Superior temporal gyrus (tissue), 1 donor: Measurements from ENCODE around the gene MTCL1.
A peak's percentile ranks its signal among the peaks of the same experiment; 100 is the strongest.

Experiments used
- DNase-seq: peaks from one replicate; pipeline ENCODE4 v3.0.0-alpha.2; 2016; ENCODE audit errors: extremely low spot score

The MTCL1 gene

DNA sequence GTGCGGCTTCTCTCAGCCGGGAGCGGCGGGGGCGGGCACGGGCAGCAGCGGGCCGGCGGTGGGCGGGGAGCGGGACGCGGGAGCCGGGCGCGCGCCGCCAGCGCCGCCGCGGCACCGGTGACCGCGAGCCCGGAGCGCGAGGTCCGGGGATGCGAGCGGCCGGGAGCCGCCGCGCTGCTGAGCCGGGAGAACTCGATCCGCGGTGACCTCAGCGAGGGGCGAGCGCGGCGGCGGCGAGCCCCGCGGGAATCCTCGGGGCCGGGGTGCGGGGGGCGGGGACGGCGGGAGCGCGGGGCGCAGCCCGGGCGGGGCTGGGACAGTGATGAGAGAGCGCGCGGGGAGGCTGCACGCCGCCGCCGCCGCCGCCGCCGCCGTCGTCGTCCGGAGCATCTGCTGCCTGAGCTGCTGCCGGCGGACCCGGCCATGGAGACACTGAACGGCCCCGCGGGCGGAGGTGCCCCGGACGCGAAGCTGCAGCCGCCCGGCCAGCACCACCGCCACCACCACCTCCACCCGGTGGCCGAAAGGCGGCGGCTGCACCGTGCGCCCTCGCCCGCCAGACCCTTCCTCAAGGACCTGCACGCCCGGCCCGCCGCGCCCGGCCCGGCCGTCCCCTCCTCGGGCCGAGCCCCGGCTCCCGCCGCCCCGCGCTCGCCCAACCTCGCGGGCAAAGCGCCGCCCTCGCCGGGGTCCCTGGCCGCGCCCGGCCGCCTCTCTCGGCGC, at the start of gene MTCL1:
Gene MTCL1, plus strand, starts transcription at position 319 of the 723 bp plus-strand sequence. Its CDS starts 105 bp downstream, at position 424.
- DNase-seq: peak; percentile 34

DNA sequence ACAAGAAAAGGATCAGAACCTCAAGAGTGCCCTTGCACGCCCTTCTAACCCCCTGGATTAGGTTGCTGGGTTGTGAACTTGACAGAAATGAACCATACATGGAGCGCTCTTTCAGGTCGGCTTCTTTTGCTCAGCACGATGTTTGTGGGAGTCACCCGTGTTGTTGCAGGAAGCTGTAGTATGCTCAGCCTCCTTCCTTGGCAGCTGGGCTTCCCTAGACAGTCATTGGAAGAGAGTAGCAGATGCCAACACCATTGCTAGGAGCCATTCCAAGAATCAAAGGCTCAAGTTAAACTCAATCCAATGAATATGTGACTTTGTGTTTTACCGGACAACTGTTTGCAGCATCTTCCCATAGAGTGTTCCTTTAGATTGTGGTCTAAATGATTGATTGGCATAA, 49.1 kb upstream of the MTCL1 start:
- DNase-seq: no peak

DNA sequence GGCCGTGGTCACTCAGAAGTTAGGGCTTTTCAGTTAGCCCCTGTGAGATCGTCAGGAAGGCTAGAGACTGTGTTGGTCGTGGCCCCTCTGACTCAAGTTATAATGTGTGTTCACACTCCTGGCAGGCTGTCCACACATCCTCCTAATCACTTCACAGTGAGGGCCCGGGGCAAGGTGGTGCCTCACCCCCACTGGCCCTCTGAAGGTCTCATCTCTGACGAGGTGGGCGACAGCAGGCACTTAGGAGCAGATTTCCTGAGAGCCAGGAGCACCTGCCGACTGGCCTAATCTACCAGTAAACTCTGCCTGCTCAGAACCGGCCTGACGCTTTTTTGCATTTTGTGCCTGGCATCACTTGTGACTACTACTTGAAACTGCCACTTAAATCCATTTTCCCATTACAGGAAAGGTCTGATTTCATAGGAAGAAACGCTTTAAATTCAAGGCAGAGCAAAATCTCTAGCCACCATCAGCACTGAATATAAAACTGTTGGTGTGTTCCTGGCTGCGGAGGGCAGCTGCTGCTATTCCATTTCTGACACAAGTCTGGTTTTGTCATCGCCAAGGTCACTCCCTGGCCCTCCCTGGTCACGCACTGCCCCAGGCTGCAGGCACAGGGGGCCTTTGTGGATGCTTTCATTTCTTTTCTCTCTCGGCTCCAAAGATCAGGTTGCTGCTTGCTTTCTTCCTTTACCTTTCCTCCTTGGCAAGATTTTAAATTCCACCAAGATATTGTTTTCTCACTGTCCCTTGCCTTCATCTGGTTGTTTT, 48.1 kb upstream of the MTCL1 start:
- DNase-seq: no peak

DNA sequence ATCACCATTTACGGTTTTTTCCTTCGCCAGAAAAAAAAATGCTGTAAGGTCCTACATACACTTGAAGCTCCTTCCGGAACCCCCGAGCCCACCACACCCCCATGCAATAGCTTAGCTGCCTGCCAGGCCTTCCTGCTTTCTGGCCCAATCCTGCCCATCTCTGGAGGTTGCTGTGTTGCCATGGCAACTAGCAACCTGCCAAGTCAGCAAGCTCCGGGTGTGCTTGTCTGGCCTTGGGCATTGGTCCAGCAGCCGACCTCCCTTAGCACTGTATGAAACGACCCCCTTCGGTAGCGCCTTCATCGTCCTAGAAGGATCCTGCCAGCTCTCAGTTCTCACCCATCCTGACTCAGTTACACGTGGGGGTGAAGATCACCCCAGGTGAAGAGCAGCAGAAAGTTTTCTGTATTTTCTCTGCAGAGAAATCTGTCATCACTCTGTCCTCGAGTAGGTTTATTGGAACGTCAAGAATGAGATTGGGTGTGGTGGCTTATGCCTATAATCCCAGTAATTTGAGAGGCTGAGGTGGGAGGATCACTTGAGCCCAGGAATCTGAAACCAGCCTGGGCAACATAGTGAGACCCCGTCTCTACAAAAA, 47.4 kb upstream of the MTCL1 start:
- DNase-seq: no peak

DNA sequence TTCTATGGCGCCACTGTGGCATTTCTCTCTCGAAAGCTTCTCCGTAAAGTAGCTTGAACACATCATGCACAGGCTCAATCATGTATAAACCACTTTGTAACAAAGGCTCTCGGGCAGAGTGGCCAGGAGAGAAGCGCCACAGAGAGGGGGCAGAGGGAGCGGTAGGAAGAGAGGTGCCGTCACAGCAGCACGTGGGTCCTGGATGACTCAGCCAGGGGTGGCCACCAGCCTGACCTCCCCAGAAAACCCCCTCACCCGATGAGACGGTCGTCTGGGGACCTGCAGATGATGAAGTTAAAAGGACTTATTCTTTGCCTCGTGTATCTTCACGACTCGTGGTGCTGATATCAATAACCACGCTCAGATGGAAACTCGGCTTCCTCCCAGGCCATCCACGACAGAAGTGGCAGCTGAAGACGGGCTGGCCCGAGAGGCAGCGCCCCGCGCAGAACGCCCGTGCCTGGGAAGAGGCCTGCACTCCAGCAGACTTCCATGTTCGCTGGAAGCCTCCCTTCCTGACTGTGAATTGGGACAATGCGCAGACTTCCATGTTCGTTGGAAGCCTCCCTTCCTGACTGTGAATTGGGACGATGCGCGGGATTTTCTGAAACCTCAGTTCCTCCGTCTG, 46.4 kb upstream of the MTCL1 start:
- DNase-seq: no peak

DNA sequence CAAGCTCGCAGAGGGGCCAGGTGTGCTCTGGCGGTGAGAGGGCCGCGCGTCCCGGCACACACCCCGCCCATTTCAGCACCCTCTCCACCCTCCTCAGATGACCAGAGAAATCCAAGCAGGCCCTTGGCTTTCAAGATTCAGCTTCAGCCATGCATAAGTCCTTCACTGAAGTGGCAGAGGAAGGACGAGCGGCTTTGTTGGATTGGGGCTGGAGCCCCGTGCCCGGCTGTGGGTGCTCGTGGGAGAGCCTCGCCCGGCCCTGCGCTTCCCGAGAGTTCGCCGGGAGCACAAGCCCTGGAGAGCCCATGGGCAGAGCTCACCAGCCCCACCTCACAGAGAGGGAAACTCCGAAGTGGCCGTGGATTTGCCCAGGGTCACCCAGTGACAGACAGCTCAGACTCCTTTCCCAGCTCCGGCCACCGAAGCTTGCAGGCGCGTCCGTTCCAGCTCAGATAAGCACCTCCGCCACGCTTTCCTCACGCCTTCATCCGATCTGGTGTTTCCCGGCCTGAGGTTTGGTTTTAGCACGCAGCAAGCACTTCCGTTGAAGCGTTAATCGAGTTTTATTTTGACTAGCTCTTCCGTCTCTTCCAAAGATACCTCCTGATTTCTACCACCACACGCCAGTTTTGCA, 45.6 kb upstream of the MTCL1 start:
- no peak for DNase-seq

DNA sequence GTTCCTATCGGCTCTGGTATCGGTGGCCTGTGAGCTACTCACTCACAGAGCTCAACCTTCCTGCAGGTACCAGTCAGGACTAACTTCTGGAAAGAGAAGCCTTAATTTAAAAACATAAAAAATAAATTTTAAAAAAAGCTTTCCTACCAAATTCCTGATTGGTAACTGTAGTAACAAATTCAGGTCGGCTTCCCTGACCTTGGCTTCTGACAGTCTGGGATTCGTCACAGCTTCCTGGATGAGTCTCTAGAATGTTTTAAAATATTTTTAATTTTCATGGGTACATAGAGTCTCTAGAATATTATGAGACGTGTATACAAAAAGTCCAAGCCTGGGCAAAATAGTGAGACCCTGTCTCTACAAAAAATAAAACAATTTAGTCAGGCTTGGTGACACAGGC, 45.0 kb upstream of the MTCL1 start:
- DNase-seq: no peak

DNA sequence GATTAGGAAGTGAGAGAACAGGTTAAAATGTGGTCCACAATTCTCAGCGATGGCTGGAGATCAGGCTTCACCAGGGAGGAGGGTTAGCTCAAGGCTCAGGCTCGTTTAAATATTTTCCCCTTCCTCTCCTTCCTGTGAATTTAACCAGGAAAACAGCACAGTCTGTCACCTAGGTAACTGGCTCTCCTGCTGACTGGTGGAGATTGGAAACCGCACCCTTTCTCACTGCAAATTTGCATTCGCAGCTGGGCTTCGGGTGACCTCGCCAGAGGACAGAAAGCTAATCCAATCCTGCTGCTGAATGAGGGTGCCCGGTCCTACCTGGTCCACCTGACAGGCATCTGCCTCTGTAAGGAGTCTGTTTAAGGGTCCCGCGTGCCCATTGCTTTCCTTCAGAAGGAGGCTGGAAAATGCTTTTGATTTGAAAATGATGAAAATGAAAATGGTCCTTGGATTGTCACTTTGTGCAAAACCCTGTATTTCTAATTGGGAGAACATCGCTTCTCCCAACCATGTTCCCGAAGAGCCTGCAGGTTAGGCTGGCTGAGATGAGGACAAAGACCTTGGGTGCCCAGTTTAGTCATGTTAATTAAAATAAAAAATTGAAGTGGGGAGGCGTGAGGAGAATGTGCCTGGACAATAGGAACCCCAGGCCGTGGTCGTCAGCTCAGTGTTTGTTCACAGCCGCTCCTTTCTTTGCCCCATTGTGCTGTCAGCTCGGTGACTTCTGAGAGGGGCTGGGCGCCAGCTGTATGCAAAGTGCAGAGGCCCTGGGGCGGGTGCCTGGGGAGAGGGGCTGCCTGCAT, 43.4 kb upstream of the MTCL1 start:
- peak; percentile 30 for DNase-seq

DNA sequence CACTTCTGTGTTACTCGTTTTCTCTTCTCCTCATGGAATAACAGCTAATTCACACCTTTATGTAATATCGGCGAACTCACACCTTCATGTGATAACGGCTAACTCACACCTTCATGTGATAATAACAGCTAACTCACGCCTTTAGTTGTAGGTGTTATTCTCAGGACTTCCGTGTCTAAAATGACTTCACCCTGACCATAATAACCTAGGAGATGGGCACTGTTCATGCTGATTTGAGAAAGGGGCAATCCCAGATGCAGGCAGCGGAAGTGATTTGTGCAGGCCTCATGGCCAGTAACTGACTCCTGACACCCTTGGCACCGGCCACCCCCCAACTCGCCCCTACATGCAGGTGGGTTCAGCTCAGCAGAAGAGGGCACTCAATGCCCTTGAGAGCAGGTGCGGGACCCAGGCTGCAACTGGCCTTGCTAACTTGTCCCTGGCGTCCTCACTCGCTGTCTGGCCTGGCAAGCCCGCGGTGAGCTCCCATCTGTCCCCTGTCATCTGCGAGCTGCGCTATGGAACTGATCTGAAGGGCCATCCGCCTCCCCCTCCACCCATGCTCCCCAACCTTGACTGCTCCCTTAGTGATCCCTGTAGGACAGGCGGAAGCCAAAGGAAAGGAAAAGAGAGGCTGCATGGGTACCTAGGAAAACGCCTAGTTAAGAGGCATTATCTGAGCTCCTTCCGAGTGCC, 42.6 kb upstream of the MTCL1 start:
- DNase-seq: no peak

DNA sequence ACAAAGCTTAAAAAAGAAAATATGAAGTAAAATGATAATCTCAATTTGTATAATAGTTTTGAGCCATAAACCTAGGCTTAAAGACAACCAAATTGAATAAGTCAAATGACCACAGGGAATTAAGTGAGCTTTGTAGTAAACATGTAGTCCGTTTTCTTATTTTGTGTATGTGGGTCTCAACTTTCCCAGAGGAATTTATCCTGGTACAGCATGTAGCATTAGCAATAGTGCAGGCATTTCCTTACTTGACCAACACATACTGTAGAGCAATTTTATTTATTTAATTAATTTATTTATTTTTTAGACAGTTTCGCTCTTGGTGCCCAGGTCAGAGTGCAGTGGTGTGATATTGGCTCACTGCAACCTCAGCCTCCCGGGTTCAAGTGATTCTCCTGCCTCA, 37.5 kb upstream of the MTCL1 start:
- no peak for DNase-seq

DNA sequence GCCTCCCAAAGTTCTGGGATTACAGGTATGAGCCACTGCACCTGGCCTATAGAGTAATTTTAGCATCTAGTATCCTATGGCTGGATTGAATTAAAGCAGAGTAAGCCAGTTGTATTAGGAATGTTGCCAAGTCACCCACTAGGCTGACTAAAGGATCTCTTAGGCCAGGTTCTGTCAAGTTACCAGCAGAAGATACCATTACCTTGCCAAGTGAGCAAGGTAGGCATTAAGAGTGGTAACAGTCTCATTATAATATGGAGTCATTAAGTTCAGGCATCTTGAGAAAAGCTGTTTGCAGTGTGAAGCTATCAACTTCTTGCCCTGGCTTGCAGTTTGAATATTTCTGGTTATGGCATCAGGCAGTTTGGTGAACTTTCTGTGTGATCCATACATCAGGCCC, 37.0 kb upstream of the MTCL1 start:
- no peak for DNase-seq

DNA sequence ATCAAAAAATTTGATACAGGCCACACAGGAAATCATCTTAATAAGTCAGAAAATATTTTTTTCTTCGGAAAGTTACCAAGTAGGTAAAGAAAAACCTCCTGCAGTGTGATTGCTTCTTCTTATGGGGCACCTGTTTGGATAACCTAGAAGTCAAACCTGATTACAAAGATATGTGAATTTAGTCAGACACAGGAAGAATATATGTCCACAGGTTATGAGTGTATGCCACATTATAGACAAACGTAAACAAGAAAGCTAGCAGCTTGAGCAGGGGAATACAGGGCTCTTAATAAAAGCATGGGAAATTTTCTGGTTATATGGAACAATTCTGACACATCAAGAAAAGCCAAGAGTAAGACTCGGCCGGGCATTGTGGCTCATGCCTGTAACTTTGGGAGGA, 35.8 kb upstream of the MTCL1 start:
- no peak for DNase-seq

DNA sequence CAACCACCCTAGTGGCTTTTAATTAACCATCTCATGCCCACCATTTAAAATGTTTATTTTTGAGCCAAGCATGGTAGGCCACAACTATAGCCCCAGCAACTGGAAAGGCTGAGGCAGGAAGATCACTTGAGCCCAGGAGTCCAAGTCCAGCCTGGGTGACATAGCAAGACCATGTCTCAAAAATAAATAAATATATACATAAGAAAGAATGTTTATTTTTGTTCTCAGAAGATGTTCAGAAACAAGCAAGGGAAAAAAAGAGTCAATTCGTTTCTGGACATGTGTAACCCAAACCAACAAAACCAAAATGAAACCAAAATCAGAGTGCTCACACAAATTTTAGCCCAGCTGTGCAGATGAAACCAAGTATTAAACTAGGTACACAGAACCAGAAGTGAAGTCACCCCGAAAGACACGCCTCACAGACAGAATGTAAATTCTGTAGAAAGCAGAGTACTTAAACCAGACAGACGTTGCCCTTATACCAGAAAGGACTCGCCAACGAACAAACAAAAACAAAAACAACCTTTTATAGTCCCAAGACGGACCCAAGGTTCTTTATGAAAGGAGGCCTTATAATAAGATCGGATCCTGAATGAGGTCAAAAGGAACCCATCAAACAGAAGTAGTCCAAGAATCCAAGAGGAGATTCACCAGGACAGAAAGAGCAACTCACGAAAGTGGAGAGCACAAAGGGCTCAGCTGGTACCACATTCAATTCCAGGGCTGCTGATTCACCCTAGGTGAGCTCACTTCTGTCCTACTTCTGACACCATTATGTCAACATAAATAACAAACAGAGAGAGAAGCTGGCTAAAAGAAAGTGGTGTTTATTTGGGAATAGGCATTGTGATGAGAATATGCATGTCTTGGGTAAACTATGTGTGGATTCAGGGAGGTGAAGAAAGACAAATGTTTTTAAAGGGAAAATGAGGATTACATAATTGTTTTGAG, 31.8 kb upstream of the MTCL1 start:
- no peak for DNase-seq

DNA sequence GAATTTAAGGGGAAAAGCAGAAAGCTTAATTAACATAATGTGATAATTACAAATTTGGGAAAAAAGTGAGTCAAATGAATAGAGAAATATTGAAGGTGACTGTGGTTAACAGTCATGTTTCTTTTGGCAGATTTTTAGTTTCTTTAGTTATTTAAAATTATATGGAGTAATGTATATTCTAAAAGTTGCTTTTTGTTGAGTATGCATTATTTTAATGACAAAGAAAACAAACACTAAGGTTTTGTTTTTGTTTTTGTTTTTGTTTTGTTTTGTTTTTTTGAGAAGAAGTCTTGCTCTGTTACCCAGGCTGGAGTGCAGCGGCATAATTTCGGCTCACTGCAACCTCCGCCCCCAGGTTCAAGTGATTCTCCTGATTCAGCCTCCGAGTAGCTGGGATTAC, 30.3 kb upstream of the MTCL1 start:
- DNase-seq: no peak

DNA sequence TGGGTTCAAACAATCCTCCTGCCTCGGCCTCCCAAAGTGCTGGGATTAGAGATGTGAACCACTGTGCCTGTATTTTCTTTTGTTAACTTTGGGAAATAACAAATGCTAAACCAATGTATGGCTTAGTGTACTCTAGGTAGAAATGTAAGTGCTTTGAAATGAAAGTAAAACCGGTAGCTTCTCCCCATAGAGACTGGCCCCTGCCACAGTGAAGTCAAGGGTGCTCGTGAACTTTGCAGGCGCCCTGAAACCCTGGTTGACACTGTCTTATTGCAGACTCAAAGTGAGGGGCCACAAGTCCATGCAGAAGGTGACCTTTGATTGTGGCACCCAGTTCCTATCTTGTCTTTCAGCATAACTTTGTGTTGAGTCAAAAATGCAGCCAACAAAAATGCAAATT, 24.2 kb upstream of the MTCL1 start:
- DNase-seq: no peak

DNA sequence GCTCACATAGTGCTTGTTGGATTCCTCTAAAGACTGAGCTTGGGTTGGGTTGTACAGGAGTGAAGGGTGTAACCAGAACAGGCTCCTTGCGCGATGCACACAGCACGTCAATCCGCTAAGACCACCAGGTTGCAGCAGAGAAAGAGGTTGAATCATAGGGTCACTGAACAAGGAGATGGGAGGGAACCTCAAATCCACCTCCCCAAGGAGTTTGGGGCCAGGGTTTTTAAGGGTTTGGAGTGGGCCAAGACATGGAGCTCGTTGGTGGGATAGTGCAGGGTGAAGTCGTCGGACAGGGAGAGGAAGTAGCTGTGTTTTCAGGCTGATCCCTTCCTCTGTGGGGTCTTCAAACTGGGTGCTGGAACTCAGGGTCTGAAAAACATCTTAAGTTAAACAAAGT, 20.8 kb upstream of the MTCL1 start:
- DNase-seq: no peak

DNA sequence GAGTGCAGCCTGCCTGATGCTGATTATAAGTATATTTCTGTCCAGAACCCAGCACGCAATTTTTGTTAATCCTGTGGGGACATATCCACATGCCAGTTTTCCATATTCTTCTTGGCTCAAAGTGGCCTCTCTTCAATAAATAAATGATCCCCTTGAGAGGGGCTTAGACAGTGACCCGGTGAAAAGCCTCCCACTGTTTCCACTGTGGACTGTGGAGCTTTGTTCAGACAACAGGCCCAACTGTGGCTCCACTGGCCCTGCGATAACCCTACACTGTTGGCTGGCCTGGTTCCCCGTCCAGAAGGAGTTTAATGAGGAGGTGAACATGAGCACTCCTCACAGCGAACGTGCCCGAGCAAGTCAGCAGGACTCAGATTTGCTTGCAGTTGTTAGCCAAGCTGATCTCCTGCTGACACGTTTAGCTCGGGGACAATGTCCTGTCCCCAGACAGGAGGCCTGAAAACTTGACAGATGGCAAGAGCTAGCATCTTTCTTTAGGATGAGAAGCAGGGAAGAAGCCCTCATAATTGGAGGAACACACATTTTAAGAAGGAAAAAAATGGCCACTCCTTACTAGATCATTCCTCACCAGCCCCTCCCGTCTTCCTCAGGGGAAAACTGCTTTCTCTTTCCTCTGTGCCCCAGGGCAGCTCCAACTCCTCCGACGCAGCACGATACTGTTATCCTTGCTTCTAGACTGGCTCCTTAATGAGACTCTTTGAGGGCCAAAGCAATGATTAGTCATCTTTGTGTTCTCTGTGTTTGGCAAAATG, 20.0 kb upstream of the MTCL1 start:
- DNase-seq: no peak

DNA sequence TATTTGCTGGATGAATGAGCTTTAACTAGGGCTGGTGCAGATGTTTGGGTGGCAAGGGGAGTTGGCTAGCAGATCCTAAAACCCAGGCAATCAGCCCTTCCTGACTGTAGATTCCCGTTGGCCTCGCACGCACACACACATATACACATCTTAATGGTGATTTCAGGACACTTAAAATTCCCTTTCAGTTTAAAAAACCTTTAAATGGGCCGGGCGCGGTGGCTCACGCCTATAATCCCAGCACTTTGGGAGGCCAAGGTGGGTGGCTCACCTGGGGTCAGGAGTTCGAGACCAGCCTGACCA, 19.5 kb upstream of the MTCL1 start:
- DNase-seq: no peak

DNA sequence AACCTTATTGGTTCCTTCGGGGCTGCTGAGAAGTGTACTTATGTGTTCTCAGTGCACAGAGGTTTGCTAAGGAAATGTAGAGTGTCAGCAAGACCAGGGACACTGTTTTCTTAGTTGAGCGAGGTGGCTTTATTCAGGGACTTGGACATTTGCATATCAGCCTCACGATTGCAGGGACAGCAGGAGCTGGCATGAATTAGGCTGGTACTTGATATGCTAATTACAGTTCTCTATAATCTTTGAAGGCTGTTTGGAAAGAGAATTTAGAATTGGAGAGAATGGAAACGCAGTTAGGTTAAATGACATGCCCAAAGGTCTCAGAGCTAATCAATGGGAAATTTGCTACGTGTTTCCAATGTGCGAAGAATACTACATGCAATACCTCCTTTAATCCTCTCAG, 18.7 kb upstream of the MTCL1 start:
- no peak for DNase-seq
